NOMO-1 treated with dmso at 0.1 percent for 144 hours (cell line): ENCODE data around the gene MRPL30.
"Not testable (repeated sequence)": the region's sequence is repeated elsewhere in the genome, so short reads cannot be mapped to it uniquely, and the experiment has no call there.

Experiments
- DNase-seq: peaks from one replicate; lab custom pipeline; 2025; ENCODE audit not compliant: unreplicated experiment; lab: John Stamatoyannopoulos, UW

Gene MRPL30

DNA sequence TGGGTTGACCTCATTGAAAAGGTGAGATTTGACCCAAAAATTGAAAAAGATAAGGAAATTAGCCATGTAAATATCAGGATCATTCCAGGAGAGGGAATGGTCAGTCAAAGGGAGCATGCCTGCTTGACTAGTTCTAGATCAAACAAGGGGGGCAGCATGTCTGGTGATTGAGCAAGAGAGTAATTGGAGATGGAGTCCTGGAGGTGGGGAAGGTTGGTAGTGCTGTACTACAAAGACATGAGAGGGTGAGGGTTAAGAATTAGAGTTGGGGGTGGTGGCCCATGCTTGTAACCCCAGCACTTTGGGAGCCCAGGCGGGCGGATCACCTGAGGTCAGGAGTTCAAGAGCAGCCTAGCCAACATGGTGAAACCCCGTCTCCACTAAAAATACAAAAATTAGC lies 2.0 kb downstream of the MRPL30 start:
- no peak for DNase-seq

DNA sequence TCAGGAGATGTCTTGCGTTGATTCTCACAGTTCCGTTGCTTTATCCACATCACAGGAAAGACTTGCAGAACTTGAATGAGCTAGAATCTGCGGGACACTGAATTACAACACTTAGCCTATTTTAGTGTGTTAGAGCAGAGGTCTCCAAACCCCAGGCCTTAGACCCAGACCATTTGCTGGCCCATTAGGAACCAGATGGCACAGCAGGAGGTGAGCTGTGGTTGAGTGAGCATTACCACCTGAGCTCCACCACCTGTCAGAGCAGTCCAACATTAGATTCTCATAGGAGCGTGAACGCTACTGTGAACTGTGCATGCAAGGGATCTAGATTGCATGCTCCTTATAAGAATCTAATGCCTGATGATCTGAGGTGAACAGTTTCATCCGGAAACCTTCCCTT lies 3.8 kb downstream of the MRPL30 start:
- DNase-seq, result no peak

DNA sequence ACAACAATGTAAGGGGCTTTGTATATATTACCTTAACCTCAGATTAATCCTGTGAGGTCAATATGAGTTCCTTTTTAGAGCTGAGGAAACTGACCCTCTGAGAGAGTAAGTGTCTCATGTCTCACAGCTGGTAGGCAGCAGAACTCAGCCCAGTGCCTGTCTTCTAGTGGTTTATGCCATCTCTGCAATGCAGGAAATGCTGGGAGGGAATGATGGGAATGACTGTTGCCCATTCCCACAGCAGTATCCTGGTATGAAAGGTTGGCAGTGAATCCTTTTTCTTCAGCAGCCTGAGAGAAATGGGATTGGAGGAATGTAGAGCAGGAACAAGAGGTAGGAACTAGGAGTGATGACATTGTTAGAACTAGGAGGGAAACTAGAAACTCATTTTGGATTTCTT lies 6.0 kb downstream of the MRPL30 start:
- no peak for DNase-seq

DNA sequence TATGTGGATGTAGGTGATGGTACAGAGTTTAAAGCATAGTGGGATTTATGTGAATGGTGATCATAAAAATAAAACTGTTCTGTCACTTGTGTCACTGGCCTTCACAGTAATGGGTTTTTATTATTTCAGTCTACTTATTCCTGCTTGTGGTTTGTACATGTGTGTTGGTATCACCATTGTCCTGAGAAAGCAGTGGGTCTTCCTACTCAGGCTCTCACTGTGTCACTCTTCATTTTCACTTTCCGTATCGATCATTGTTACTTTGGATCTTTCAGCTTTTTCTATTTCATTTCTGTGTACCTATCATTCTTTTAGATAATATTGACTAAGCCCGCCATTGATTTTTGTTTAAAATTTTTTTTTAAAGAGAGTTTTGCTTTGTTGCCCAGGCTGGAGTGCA lies 7.4 kb downstream of the MRPL30 start:
- no peak for DNase-seq

- no peak for DNase-seq
Observed at GRCh38 chr2:99190548-99190947, 9.6 kb downstream of the MRPL30 start.

GRCh38 chr2:99192364-99192763 lies 11.4 kb downstream of the MRPL30 start:
- DNase-seq, result not testable (repeated sequence)

GRCh38 chr2:99198103-99198841 lies 17.3 kb downstream of the MRPL30 start:
- DNase-seq, result no peak

GRCh38 chr2:99200076-99200800 lies 19.3 kb downstream of the MRPL30 start:
- DNase-seq, result peak; percentile 5

DNA sequence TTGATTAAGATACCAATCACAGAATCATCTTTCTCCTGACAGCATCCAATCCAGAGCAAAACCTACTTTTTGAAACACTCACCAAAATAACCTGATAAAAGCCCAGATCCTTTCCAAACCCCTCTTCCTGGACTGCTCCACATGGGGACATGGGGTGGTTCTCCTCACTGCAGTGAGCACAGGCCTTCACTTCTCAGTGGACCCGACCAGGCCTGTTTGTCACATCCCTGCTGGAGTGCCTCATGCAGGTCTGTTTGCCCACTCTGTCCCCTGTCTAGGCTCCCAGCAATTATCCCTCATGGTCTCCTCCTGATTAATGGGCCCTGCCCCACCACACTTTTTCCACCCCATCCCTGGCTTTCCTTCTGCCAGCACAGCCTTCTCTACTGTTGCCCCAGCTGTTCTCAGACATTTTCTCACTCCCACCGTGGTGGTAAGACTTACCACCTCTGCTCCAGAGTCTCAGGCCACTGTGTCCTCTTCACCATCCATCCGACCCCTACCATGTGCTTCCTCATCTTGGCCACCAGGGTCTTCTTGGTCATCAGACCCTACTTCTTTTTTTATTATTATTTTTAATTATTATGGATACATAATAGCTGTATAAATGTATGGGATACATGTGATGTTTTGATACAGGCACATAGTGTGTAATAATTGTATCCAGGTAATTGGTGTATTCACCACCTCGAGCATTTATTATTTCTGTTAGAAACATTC lies 21.1 kb downstream of the MRPL30 start:
- DNase-seq, result no peak

- no peak for DNase-seq
Observed at GRCh38 chr2:99205491-99205890, 24.5 kb downstream of the MRPL30 start.

DNA sequence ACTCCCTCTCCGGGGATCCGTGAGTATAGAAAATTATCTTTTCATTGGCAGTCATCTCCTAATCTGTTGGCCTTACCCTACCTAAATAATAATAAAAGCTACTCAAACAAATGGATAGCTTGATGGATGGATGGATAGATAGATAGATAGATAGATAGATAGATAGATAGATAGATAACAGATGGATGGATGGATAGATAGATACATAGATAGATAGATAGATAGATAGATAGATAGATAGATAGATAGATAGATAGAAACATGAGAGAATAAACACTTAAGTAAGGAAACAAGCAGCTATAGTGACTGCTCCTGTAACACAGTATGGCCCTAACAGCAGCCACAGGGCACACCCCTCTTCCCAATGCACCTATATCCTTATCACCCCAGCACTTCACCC lies 35.1 kb downstream of the MRPL30 start:
- no peak for DNase-seq

DNA sequence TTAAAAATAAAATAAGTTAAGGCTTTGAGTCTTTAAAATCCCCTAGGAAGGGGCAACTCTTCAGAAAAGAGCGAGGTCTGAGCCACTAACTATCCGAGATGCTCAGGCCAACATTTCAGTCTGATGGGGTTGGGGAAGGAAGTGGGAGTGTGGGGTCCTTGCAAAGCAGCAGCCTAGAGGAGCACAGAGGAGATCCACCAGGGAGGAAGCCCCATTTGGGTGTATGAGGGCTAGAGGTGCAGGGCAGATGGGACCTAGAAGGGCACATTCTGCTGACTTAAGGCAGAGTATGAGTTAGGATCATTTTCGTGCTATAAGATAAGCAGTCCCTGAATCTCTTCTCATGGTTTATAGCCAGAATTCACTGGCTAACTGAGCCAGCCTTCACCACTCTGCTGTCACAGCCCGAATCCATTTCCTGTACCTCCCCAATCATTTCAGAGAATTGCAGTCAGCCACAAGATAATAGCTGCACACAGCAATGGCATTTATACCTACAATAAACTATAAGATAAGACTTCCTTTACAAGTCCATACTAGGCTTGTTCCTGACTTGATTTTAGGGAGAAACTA lies 37.0 kb downstream of the MRPL30 start:
- no peak for DNase-seq

DNA sequence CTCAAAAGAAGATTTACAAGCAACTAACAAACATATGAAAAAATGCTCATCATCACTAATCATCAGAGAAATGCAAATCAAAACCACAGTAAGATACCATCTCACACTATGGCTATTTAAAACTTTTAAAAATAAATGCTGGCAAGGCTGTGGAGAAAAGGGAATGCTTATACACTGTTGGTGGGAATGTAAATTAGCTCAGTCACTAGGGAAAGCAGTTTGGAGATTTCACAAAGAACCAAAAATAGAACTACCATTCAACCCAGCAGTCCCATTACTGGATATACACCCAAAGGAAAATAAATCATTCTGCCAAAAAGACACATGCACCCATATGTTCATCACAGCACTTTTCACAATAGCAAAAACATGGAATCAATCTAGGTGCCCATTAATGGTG lies 52.2 kb downstream of the MRPL30 start:
- DNase-seq, result not testable (repeated sequence)

DNA sequence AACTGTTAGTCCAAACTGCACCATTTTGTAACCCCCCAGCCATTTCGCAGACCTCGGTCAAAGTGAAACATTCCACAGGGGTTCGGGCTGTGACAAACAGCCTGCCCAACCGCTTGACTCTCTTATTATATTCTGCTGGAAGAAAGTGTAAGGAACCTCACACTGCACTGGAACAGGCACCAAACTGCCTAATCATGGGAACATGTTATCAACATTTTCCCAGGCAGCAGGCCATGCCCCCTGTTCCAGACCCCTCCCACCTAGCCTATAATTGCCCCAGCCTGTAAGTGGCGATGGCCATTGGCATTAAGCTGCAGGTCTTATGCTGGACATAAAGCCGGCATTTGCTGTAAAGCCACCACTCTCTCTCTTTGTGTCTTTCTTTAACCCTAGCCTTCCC lies 57.6 kb downstream of the MRPL30 start:
- no peak for DNase-seq

- no peak for DNase-seq
Observed at GRCh38 chr2:99240431-99240830, 59.4 kb downstream of the MRPL30 start.

- no peak for DNase-seq
Observed at GRCh38 chr2:99242151-99242550, 61.2 kb downstream of the MRPL30 start.
